GM18868 (cell line): ENCODE measurements around the gene SNAI3.

ENCODE experiments used
- ATAC-seq: cut with Tn5 transposase; IDR thresholded peaks from one replicate; pipeline ENCODE4 v1.9.1; 2021; ENCODE audit warnings: mild to moderate bottlenecking, moderate library complexity; ENCODE audit not compliant: unreplicated experiment

The SNAI3 gene

DNA sequence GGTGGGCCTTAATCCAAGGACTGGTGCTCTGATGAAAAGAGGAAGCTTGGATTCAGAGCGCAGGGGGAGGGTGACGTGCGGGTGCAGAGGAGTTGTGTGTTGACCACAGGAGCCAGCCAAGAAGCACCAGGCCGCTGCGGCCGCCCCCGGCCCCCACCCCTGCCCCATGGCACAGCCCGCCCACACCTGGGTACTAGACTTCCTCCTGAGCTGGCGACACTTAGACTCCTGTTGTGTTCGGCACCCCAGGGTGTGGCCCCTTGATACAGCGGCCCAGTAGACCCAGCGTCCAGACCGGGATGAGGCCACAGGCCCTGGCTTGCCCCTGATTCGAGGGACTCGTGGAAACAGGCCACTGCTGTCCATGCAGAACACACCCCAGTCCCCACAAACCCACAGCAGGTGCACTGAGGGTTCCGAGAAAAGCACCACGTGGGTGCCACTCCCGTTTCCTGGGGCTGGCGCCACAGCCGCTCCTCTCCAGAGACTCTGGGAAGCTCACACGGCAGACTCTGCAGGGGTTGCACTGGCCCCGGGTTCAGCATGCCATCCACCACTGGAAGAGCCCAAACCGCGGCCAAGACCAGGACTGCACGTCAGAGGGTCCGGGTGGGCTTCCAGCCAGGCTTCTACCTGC lies 5.7 kb upstream of the SNAI3 start:
- ATAC-seq, result no peak

DNA sequence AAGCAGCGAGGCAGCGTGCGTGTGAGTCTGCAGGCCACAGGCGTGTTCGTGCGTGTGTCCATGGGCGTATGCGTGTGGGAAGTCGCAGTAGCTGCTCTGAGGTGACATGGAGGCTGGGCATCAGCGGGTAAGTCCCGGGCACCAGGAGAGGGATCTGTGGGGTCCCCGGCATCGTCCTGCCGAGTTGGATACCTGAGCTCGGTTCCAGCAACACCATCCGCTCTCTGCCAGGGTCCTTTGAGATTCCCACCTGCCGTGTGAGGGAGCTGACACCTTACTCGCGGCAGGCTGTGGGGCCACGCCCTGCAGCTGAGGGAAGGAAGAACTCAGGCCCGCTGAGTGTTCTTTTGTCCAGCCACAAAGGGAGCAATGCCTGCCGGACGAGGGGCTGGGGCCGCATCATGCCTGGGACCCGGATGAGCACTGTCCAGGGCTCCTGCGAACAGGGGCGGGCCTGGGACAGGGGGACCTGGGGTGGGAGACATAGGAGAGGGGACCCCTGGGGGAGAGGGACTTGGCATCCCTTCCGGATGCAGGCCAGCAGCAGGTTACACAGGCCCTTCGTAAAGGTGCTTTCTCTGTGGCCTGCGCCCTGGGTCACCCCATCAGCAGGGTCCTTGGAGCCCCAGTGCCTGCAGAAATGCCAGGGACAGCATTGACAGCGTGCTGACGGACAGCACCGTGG lies 5.0 kb upstream of the SNAI3 start:
- no peak for ATAC-seq

DNA sequence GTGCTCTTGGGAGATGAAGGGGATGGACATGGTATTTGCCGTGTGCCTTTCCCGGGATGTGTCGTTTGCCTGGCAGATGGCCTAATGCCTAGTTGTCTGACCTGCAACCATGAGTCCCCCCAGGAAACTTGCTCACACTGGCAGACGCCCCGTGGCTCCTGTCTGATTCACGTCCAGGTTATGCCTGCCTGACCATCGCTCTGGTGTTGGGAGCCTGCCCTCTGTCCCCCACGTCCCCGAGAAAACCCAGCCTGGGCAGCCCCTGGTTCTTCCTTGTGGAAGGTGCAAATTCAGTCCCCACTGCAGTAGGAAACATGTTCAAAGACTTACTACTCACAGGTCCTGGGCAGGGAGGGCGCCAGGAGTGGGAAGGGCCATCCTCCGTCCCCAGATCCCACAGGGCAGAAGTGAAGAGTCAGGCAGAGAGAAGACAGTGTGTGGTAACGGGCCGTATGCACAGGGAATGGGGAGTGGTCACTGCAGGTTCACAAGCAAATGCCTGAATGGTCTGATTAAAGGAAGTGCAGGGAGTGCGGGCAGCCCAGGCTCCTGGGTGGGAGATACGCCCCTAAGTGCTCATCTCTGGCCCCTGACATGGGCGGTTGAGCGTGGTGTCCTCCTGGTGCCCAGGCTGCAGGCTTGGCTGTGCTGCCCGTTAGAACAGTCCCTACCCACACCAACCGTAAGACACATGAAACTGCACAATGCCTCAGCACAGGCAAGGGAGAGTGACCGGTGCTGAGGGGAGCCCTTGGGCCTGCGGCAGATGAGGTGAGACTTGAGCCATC lies 4.2 kb upstream of the SNAI3 start:
- ATAC-seq, result no peak

DNA sequence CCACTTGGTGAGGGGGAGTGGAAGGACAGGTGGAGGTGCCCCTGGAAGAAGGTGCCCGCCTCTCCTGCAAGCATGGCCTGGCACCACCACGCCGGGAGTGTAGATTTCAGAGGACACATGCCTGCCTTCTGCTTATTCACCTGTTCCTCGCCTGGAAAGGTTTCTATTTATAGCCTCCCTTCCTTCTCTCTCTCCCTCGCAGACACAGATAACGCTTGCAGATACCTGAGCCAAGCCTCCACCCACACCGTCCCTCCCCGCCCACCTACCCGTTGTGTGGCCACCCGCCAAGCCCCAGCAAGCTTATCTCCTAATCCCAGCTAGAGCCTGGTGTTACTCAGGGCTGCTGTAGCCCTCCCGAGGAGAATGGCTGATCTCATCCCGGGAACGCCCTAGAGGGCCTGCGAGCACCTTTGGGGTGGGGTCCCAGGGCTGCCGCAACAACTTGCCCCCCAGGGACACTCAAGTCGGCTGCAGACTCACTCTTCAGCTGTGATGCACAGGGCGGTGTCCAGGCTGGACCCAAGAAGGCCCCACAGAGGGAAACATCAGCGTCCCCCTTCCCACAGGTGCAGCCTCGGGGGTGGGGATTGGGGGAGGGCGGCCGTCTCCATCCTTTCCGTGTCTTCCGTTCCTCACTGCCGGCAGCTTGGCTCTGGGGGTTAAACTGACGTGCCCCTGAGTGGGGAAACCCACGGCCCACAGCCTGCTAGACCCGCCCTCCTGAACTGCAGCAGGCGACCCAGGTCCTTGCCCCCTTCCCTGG lies 1.9 kb upstream of the SNAI3 start:
- no peak for ATAC-seq

DNA sequence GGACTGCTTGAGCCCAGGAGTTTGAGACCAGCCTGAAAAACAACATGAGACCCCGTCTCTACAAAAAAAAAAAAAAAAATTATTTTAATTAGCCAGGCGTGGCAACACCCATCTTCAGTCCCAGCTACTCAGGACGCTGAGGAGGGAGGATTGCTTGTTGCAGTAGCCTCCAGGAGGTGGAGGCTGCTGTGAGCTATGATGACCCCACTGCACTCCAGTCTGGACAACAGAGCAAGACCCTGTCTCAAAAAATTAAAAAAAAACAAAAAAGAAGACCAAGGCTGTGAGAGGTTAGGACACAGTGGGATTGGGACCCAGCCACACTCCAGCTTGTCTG lies 1.3 kb upstream of the SNAI3 start:
- ATAC-seq, result no peak

DNA sequence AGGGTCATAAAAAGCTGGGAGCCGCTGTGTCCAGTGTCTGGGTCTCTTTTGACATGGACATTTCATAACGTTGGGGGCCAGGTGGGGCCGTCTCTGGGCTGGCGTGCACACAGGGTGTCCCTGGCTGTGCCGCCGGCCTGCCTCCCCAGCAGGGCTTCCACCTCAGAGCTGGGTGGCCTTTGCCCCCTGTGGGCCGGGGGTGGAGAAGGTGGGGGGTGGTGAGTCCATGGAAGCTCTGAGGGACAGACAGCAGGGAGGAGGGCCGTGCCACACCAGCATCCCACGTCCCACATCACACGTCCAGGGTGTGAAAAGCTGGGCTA lies 908 bp upstream of the SNAI3 start:
- no peak for ATAC-seq

DNA sequence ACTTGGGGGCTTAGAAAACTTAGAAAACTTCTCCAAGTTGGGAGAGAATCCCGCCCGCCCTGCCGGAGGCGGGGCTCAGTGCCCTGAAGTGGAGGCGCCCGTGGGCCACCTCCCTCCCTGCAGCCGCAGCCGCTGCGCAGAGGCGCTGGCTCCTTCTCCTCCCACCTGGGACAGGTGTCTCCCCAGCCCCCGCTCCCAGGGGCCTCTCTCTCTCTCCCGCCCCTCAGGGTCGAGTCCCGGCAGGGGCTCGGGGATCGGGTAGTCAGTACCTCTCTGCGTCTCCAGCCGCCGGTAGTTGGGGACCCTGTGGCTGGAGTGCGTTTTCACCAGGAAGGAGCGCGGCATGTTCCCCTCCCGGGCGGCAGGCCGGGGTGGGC lies 257 bp downstream of the SNAI3 start:
- peak; percentile 2 for ATAC-seq

DNA sequence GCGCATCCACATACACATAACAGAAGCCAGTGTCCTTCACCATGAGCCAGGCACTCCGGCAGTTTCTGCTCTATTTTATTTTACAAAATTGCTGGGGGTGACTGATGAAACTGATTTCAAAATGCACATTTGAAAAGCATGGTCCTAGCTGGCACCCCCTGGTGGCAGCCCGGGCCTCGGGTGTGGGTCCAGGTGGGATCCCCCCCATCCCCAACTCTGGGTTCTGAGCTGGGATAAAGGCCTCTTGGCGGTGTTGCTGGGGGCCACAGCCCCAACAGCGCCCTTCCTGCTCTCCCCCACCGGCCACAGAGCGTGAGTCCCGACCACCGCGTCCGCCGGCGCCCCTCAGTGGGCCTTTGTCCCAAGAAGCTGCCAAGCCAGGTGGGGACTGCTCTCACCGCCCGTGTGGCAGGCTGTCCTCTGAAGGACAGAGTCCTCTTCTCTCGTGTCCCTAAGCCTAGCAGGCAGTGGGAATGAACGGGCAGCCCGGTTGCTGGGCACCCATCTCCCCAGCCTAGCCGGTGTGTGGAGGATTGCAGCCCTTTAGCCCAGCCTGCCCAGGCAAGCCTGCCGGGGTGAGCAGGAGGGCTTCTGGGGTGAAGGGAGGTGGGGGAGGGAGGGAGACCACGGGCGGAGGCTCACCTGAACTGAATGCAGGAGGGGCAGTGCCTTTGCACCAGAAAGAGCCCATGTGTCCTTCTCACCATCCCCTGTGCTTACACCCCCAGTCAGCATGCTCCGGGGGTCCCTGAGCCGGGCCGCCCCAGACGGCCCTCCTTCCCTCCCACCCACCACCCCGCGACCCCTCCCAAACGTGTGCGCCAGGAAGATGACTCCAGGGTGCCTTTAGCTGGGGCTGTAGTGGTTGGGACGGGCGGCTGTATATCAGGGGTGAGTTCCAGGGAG lies 898 bp downstream of the SNAI3 start:
- ATAC-seq, result no peak

DNA sequence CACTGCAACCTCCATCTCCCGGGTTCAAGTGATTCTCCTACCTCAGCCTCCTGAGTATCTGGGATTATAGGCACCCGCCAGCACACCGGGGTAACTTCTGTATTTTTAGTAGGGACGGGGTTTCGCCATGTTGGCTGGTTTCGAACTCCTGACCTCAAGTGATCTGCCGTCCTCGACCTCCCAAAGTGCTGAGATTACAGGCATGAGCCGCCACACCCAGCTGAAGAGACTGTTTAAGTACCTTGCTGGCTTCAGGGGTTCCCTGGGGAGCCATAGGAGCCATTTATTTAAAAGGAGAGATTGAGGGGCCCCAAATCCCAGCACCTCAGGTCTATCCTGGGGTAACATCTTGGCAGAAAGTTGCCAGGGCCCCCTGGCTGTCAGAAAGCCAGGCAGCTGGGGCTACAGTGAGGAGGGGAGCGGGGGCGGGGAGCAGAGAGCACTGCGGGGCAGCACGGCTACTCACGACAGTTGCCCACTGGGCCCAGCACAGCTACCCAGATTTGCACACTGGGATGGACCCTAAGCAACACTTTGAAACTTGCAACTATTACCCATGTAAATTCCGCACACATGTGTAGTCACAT lies 1.6 kb downstream of the SNAI3 start:
- no peak for ATAC-seq

DNA sequence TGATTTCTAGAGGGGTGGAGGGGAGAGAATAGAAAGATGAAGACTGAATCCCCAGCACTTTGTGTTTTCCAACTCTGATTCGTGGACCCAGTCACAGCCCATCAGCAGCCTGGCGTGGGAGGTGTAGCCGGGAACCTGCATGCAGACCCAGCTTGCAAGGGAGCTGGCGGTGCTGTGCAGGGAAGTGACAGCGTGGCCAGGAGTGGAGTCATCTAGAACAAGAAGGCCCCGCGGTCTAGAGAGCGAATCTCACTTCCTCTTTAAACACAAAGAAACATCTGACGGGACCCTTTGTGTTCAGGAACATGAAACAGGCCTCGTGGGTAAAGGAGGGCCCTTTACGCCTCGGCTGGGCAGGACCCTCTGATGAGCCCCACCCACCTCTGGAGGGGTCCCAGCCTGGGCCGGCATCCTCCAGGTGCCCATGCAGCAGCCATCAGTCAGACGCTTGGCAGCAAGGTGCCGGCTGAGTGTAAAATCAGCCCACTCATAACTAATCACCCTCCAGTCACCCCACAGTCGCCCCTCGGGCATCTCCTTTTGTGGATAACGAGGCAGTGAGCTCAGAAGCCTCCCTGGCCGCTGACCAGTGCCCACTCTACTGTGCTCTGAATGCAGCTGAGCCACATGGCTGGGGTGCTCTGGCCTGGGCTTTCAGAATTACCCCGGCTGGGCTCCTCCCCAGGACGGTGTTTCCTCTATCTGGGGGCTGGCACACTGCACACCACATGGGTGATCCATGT lies 4.4 kb downstream of the SNAI3 start:
- ATAC-seq, result peak; percentile 75

DNA sequence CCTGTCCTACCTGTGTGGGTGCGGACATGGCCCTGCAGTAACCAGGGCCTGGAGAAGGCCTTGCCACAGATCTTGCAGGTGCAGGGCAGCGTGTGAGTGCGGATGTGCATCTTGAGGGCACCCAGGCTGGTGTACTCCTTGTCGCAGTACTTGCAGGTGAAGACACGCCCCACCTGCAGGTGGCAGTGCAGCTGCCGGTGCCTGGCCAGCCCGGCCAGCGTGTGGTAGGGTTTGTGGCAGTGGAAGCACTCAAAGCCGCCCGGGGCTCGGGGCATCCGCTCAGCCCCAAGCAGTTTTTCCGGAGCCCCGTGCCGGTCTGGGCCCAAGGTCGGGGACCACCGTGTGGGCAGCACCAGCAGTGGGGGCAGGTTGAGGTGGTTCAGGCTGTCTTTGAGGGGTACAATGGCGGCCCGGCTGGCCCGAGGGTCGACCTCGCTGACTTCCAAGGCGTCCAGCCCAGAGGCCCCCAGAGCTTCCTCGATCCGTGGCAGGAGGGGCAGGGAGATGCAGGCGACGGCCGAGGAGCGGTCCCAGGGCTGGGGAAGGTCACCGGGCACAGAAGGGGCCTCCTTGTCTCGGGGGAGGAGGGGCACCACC lies 5.1 kb downstream of the SNAI3 start:
- no peak for ATAC-seq

DNA sequence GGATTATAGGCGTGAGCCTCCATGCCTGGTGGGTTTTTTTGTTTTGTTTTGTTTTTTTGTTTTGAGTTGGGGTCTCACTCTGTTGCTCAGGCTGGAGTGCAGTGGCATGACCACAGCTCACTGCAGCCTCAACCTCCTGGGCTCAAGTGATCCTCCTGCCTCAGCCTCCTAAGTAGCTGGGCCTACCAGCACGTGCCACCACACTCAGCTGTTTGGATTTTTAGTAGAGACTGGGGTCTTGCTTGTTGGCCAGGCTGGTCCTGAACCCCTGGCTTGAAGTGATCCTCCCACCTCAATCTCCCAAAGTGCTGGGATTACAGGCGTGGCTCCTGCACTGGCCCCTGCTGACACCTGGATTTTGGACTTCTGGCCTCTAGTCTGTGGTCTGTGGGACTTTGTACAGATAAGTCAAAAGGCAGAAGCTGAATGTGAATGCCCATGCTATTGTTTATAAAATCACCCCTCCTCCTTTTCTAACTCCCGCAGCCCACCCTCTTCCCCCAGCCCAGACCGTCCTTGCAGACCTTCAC lies 5.7 kb downstream of the SNAI3 start:
- no peak for ATAC-seq

DNA sequence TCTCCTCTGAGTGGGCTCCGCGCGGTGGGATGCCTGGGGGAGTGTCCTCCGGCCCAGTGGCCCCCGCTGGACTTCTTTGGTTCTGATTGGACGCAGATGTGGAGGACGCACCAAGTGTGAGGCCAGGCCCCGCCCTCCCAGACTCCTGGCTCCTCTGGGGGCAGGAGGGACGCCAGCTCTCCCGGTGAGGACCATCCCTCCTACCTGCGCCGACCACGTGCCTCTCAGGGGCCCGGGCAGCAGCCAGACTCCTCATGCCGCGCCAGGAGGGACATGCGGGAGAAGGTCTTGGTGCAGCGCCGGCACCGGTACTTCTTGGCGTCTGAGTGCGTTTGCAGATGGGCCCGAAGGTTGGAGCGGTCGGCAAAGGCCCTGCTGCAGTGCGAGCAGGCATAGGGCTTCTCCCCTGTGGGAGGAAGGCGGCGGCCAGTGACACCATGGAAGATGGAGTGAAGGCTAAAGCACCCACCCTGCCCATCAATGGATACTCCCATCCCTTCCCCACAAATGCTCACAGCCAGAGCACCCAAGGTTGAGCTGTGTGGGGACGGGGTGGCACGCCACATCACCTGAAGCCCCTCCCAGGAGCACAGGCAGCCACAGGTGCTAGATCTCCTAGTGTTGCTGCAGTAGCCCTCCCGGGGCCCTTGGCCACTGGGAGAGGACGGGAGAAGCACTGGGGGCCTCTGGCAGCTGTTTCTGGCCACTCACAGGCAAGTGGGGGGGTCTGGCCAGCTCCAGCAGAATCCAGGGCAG lies 7.9 kb downstream of the SNAI3 start:
- no peak for ATAC-seq

DNA sequence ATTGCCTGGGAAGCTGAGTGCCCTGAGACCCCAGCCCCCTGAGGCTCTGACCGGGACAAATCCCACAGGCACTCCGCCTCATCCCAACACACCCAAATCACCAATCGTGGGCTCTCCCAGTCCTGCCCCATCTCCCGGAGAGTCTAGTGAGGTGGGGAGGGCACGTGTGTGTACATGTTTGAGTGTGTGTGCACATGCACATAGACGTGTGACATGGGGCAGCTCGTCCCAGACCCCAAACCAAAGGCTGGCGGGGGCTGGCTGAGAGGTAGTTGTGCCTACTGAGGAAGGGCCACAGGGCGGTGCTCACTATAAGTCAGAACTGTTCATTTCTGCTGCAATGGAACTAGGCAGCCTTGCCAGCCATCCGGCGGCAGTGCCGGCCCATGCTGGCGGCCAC lies 8.6 kb downstream of the SNAI3 start:
- no peak for ATAC-seq

DNA sequence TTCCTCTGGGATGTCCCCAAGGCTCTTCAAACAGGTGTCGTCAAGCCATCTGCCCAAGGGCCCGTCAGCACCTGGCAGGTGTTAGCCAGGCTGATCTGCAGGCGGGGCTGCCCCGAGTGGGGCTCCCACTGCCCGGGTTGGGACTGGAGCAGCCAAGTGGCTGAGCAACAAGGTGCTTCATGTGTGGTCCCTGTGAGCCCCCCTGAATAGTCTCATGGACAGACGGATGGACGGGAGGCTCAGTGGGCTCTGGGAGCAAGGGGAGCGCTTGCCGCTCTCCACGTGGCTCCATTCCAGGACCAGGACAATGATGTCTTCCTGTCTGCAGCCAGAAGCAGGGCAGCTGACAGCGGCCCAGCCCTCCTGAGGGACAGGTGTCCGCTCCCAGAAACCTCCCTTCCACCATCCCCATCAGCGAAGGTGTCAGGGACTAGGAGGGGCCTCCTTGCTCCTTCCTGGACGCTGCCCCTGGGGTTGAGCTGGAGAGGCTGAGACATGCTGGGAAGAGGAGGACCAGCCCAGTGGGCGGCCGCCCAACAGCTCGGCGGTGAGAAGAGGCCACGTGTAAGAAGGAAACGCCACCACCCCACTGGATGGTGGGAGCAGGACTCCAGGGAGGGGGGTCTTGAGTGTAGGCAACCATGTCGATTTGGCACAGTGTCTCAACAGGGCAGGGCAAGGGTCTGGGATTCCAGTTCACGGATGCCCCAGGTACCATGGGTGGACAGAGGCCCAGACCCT lies 9.6 kb downstream of the SNAI3 start:
- no peak for ATAC-seq

DNA sequence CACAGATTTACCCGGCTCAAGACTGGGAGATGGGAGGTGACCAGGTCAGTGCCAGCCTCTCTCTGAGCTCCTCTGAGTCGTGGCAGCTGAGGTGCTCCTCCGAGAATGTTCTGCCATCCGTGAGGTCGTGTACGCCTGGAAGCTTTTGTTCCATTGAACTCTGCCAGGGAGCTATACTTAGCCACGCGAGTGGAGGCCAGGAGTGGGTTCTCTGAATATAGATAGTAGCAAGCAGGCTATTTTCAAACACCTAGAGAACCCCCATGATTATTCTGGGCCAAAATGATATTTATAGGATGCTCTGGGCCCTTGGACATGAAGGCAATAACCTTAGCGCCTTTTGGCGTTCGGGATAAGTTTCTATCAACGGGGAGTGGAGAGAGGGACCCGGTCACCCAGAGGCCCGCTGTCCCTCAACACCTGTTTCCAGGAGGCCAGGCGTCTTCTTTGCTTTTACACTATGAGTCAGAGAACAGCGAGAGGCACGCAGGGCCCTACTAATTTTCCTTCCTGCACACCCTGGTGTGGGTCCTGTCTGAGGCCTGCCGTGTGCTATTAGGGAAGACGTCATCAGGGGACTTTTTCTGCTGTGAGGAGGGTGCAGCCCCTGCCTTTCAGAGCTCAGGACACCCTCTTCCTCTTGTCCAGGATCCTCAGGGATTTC lies 12.5 kb downstream of the SNAI3 start:
- ATAC-seq, result no peak

DNA sequence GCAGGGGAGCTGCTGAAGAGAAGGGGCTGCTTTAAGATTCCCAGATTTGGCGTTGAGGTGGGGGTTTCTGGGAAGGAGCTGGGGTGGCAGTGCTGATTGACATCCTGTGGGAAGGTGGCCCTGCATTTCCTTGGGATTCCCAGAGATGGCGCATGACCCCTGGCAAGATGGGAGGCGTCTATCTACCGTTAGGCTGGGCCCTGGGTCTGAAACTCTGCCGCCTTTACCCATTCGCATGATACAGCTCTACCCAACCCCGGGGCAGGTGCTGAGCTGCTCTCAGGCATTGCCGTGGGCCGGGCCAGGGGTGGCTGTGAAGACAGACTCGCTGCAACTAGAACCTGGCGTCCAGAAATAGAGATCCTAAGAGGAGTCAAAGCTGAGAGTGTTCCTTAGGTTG lies 13.5 kb downstream of the SNAI3 start:
- ATAC-seq, result no peak
